GM18861 (cell line): ENCODE measurements around the gene SFXN3.

Experiments
- ATAC-seq: cut with Tn5 transposase; IDR thresholded peaks from one replicate; pipeline ENCODE4 v1.9.1; 2021; ENCODE audit not compliant: unreplicated experiment

The SFXN3 gene

DNA sequence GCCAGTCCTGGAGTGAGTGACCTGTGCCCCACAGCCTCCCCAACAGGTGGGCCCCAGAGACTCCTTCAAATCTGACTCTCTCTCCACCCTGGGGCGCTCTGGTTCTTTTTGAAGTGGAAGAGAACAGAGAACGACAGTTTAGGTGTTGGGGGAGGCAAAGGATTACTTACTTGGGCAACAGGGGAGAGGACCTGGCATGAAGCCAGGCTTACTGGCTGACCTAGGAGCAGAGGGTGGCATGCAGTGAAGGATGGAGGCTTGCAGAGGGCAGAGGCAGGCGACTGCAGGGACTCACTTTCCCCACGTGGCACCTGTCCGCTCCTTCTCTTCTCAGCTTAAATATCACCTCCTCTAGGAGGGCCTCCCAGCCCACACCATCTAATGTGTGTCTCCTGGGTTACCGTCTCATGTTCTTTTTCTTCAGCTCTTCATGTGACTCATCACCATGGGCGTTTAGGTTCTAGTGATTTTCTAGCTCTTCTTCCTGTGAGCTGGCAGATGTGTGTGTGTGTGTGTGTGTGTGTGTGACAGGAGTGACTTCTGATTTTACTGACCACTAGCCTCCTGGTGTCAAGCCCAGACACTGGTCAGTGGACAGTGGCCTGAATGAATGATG, 16.0 kb upstream of the SFXN3 start:
- ATAC-seq: no peak

GRCh38 chr10:101015582-101015973, 15.5 kb upstream of the SFXN3 start:
- no peak for ATAC-seq

GRCh38 chr10:101016814-101017213, 14.2 kb upstream of the SFXN3 start:
- ATAC-seq: no peak

DNA sequence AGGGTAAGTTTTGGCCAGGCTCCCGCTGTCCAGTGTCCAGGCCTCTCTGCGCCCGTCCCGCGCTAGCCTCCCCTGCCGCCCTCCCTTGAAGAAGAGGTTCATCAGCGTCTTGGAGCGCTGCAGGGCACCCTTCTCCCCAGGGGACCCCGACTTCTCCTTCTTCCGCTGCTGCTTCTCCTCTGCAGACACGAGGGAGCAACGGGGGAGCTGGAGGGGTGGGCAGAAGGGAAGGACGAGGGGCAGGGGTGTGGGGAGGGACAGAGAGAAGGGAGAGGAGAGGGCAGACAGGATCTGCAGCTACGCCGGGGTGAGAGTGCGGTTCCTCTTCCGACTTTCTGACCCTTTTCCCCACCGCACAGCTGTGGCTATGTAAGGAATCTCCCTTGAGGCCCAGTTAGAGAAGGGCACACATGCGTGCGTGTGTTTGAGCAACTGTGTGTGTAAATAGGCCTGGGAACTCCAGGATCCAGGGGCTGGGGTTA, 12.9 kb upstream of the SFXN3 start:
- no peak for ATAC-seq

DNA sequence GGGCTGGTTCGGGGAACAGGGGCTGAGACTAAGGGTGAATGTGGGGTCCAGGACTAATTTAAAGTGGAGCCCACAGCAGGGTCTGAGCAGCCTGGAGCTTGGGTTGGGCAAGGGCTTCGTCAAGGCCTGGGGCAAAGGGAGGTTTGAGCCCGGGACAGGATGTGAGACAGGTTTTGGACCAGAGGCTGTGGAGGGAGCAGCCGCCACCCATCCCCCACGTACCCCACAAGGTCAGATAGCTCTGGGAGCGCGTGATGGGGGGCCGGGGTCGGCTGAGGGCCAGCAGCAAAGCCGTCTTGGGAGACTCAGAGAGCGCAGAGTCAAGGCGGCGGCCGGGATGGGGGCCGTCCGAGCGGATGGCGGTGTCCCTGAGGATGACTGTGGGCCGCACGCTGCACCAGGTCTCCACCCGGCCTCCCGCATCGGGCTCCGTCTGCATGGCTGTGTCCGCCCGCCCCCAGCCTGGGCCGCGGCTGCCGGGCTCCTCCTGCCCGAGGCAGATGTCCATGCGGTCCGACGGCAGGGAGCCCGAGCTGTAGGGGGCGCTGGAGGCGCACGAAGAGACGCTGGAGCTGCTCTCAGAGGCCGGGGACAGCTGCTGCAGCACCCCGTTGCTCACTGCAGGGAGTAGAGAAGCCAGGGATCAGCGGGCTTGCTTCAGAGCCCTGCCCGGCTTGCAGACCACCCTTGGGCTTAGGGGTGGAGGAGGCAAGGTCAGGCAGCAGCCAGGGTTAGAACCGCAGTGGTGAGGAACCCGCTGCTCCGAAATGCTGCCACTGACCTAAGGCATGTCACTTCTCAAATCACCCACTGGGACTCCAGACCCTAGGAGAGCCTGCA, 12.2 kb upstream of the SFXN3 start:
- no peak for ATAC-seq

DNA sequence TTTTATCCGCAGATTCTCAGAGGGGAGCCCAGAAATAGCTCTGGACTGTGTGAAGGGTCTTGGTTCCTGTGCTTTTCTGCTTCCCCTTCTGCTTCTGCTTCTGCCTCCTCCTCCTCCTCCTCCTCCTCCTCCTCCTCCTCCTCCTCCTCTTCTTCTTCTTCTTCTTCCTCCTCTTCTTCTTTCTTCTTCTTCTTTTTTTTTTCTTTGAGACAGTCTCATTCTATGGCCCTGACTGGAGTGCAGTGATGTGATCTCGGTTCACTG, 11.7 kb upstream of the SFXN3 start:
- no peak for ATAC-seq

DNA sequence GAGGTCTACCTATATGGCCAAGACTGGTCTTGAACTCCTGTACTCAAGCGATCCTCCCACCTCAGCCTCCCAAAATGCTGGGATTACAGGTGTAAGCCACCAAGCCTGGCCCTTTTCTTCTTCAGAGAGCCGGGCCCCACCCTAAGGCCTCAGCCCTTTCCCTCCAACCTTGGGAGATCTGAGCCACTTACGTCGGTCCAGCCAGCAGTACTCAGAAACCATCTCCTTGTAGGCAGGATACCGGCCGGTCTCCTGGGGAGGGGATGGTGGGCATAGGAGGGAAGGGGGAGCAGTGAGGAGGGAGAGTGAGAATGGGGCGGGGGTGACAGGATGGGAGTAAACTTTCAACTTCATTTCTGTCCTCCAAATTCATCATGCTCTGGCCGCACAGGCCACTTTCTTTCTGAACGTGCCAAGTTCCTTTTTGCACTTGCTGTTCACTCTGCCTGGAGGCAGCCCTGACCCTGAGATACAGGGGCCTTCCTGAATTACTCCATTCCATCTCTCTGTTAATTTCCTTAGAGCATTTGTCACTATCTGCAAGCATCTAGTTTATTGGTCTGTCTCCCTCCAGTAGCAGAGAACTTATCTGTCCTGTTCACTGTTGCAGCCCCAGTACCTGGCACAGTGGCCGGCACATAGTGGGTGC, 10.5 kb upstream of the SFXN3 start:
- ATAC-seq: no peak

GRCh38 chr10:101021239-101021638, 9.8 kb upstream of the SFXN3 start:
- ATAC-seq: no peak

DNA sequence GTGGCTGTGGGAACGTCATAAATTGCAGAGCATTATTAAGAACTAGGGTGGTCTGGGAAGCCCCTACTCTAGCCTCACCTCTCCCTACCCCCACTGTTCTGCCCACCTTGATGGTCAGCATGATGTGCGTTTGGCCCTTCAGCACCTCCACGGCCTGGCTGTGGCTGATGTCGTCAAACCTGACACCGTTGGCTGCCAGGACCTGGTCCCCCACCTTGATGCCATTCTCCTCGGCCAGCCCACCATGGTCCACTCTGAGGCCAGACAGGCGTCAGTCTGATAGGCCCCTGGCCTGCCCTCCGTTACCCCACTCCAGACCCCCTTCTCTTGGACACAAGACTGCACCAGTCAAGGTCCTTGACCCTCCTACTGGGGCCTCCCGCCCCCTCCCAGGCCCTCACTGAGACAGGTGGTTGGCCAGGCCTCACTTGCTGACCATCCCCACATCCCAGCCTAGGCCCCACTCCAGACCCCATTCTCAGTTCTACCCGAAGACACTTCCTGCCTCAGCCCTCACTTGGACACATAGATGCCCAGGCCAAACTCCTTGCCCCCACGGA, 9.3 kb upstream of the SFXN3 start:
- ATAC-seq: no peak

- no peak for ATAC-seq
Observed at GRCh38 chr10:101022967-101023705, 7.9 kb upstream of the SFXN3 start.

DNA sequence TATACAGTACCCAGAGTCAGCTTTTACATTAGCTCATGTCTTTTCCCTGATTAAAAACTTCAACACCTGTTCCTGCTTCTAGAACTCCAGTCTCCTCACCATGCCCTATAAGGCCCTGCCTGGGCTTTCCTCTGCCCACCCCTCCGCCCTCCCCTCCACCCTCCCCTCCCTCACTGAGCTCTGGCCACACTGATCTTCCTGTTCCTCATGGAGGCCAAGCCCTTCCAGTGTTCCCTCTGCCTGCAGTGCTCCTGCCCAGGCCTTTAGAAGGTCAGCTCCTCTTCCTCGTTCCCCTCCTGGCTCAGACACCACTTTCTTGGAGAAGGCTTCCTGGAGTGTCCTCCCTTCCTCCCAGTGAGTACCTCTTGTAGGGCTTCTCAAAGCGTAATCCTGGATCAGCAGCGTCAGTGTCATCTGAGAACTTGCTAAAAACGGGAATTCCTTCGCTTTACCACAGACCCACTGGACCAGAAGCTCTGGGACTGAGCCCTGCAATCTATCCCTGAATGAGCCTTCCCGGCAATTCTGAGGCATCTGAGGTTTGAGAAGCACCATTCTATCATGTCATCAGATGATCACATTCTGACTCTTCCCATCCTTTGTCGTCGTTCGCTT, 3.8 kb upstream of the SFXN3 start:
- no peak for ATAC-seq

DNA sequence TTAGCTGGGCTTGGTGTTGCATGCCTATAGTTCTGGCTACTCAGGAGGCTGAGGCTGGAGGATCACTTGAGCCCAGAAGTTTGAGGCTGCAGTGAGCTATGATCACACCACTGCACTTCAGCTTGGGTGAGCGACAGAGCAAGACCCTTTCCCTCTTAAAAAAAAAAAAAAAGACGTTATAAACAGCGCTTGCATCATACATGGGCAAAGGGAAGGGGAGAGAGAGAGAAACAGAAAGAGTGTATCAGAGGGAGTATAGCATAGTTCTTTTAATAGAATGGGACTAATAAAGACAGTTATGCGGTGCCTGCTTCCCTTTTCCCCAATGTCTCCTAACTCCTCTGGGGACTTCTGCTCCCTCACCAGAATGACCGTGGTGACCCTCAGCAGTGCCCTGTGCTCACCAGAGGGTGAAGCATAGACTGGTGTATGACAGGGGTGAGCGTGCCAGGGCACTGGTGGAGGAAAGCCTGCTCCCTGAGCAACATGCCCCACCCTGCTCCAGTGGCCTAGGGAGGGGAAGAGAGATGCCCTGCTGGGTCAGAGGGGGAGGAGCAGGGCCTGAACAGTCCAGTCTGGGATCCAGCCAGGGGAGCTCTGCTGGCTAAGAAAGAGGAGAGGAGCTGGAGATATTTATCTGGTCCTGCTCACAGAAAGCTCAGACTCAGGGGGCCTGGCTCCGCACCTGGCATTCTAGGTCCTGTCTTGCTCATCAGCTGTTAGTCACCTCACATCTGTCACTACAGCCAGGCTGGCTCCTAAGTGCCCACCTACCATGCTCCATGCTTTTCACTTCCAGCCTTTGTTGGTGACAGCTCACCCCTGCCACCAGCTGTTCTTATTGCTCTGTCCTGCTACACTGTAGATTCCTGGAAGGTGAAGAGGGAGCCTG, 2.3 kb upstream of the SFXN3 start:
- ATAC-seq: no peak

- no peak for ATAC-seq
Observed at GRCh38 chr10:101029520-101030295, 1.3 kb upstream of the SFXN3 start.

DNA sequence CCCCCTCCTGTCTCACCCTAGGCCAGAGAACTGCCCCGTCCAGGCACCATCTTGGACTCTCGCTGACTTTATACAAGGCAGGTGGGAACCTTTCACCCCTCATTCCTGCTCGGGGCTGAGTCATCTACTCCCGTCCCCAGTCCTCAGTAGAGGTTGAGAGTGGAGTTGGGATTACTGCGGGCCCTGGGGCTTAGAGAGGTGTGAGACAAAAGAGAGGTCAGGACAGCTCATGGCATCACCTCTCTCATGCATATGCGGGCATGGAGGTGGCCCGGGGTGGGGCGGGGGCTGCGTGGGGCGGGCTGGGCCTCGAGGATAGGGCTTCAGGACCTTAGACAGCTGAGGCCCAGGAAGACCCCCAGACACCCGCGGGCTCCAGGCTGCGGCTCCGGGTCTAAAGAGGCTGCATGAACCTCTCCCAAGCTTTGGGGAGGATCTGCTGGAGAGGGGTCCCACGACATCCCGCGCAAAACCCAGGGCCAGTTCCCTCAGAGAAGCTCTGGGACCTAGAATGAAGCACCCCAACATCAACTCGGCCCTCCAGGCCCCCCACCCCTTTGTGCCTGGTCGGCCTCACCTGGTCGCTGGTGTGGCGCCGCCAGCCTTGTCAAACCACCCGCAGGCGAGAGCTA, 422 bp upstream of the SFXN3 start:
- no peak for ATAC-seq

DNA sequence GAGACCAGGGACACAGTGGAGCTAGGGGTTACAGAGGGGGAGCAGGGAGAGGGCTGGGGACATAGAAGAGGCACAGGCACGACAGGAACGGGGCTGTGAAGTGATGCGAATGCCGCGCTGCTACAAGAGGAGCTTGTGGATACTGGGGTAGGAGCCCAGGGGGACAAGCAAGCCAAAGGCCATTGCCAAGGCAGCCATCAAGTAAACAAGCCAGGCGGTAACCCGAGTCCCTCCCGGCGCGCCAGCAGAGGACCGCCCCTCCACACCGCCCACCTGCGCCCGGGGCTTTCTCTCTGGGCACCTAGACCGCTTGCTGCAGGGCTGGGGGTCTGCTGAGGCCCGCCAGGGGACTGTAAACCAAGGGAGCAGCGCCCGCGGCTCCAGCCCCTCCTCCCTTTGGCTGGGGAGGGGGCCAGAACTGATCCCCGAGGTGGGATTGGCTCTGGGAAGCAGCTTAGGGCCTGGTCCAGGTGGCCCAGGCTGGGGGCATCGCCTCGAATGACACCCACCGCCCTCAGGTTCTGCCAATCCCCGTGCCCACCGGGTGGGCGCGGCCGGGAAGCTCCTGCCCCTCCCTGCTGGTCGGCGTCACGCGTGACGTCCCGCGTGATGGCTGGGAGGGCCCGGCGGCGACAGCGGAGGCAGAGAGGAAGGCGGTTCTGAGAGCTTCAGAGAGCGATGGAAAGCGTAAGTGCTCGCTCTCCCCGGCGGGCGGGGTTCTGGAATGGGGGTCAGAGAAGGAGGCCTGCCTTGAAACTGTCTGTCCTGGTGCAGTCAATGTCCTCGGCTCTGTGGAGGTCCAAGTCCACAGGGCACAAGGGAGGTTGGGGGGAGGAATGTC, 982 bp downstream of the SFXN3 start:
- ATAC-seq: no peak

- no peak for ATAC-seq
Observed at GRCh38 chr10:101032637-101033224, 1.7 kb downstream of the SFXN3 start.

- no peak for ATAC-seq
Observed at GRCh38 chr10:101033276-101033675, 2.2 kb downstream of the SFXN3 start.
